Measurements from ENCODE around the gene OR51A2. TPM values are rescaled to one million over a fixed set of nuclear protein-coding genes. Genes with fewer than 3 reads are reported as not detected.

Gene OR51A2
- total and polyA plus RNA-seq, 2 experiments from 2014 or later: not detected

DNA sequence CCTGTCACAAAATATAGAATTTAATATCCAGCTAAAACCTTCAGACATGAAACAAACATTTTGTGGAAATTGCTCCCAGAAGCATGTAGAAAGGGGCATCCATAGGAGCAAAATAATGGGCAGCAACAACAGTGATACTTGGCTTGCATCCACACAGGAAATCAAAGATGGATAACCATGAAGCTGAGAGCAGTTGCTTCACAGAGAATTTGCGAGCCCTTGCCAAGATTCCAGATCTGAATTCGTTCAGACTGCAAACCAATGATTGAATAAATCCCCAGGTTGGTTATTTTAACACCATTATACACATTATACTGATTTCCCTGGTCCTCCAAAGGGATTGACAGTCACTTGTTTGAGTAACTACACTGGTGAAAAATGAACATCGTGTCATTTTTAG, 23.5 kb upstream of the OR51A2 start (continued):
- no peak for TF ChIP-seq REST (IDR thresholded peaks at IDR 0.05; ENCODE audit: unreplicated experiment)
- TF ChIP-seq NANOG (IDR thresholded peaks at IDR 0.05; ENCODE audit: borderline replicate concordance): no peak
- TF ChIP-seq ETS1 (IDR thresholded peaks at IDR 0.05): no peak

DNA sequence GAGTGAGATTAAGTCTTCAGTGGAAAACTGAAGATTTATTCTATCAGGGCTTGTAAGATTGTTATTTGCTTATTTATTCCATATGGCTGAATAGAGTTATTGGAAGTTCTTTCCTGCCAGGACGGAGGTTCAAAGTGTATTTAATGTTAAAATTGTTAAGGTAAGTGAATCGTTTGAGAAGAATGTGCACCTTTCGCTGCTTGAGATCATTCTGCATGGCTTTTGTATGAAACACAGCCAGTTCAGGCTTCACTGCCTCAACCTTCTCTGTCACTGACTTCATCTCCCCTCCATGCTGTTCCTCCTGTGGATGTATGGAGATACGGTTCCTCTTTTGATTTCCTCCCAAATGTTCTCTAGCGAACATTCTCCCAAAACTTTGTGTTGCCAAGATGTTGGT, 19.9 kb upstream of the OR51A2 start:
- no peak overlapping the region for H3K4me3 Mint-ChIP-seq
- no peak overlapping the region for H3K27ac Mint-ChIP-seq
- Histone ChIP-seq H3K4me1 (ENCODE audit: insufficient read depth) (no peaks in the 10 kb centered on the region), H3K4me3 (no peak overlapping the region), H3K79me2 (replicated peaks; ENCODE audit: insufficient read depth) (no peaks in the 10 kb centered on the region), H3F3A (replicated peaks; ENCODE audit: low read depth) (no peaks in the 10 kb centered on the region), H4K20me1 (replicated peaks; ENCODE audit: insufficient read depth) (no peaks in the 10 kb centered on the region), H3K27ac (ENCODE audit: low read depth) (no peak overlapping the region), H3K36me3 (ENCODE audit: insufficient read depth) (no peaks in the 10 kb centered on the region), H3K4me2 (no peak overlapping the region), H2AFZ (no peak overlapping the region), H3K9me2 (ENCODE audit: insufficient read depth) (no peaks in the 10 kb centered on the region; the same call in 1 of the 2 replicates), H3K27me3 (ENCODE audit: insufficient read depth) (no peaks in the 10 kb centered on the region)
- ATAC-seq (no peak), DNase-seq (ENCODE audit: low spot score) (no peak)
- no peaks in the 10 kb centered on the region for H3K27me3 Mint-ChIP-seq (ENCODE audit: insufficient read depth, low read depth, poor library complexity)
- no peaks in the 10 kb centered on the region for H3K36me3 Mint-ChIP-seq (ENCODE audit: low read depth)
- no peaks in the 10 kb centered on the region for H3K9me3 Mint-ChIP-seq
- no peaks in the 10 kb centered on the region for H3K4me1 Mint-ChIP-seq
- no peak for TF ChIP-seq EZH2 (IDR thresholded peaks at IDR 0.05; ENCODE audit: low read depth, unreplicated experiment)
- TF ChIP-seq ZNF331 (CRISPR knock-in tag; IDR thresholded peaks at IDR 0.05; ENCODE audit: low read depth): no peak
- TF ChIP-seq STAT1 (IDR thresholded peaks at IDR 0.05; ENCODE audit: unreplicated experiment): no peak
- TF ChIP-seq EZH2phosphoT487 (IDR thresholded peaks at IDR 0.05; ENCODE audit: unreplicated experiment): no peak
- TF ChIP-seq ZNF114 (CRISPR knock-in tag; IDR thresholded peaks at IDR 0.05): no peak
- TF ChIP-seq, protein P1, sequence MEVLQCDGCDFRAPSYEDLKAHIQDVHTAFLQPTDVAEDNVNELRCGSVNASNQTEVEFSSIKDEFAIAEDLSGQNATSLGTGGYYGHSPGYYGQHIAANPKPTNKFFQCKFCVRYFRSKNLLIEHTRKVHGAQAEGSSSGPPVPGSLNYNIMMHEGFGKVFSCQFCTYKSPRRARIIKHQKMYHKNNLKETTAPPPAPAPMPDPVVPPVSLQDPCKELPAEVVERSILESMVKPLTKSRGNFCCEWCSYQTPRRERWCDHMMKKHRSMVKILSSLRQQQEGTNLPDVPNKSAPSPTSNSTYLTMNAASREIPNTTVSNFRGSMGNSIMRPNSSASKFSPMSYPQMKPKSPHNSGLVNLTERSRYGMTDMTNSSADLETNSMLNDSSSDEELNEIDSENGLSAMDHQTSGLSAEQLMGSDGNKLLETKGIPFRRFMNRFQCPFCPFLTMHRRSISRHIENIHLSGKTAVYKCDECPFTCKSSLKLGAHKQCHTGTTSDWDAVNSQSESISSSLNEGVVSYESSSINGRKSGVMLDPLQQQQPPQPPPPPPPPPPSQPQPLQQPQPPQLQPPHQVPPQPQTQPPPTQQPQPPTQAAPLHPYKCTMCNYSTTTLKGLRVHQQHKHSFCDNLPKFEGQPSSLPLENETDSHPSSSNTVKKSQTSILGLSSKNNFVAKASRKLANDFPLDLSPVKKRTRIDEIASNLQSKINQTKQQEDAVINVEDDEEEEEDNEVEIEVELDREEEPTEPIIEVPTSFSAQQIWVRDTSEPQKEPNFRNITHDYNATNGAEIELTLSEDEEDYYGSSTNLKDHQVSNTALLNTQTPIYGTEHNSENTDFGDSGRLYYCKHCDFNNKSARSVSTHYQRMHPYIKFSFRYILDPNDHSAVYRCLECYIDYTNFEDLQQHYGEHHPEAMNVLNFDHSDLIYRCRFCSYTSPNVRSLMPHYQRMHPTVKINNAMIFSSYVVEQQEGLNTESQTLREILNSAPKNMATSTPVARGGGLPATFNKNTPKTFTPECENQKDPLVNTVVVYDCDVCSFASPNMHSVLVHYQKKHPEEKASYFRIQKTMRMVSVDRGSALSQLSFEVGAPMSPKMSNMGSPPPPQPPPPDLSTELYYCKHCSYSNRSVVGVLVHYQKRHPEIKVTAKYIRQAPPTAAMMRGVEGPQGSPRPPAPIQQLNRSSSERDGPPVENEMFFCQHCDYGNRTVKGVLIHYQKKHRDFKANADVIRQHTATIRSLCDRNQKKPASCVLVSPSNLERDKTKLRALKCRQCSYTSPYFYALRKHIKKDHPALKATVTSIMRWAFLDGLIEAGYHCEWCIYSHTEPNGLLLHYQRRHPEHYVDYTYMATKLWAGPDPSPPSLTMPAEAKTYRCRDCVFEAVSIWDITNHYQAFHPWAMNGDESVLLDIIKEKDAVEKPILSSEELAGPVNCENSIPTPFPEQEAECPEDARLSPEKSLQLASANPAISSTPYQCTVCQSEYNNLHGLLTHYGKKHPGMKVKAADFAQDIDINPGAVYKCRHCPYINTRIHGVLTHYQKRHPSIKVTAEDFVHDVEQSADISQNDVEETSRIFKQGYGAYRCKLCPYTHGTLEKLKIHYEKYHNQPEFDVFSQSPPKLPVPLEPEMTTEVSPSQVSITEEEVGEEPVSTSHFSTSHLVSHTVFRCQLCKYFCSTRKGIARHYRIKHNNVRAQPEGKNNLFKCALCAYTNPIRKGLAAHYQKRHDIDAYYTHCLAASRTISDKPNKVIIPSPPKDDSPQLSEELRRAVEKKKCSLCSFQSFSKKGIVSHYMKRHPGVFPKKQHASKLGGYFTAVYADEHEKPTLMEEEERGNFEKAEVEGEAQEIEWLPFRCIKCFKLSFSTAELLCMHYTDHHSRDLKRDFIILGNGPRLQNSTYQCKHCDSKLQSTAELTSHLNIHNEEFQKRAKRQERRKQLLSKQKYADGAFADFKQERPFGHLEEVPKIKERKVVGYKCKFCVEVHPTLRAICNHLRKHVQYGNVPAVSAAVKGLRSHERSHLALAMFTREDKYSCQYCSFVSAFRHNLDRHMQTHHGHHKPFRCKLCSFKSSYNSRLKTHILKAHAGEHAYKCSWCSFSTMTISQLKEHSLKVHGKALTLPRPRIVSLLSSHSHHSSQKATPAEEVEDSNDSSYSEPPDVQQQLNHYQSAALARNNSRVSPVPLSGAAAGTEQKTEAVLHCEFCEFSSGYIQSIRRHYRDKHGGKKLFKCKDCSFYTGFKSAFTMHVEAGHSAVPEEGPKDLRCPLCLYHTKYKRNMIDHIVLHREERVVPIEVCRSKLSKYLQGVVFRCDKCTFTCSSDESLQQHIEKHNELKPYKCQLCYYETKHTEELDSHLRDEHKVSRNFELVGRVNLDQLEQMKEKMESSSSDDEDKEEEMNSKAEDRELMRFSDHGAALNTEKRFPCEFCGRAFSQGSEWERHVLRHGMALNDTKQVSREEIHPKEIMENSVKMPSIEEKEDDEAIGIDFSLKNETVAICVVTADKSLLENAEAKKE (CRISPR knock-in tag; IDR thresholded peaks at IDR 0.05): no peak
- TF ChIP-seq, protein P2, sequence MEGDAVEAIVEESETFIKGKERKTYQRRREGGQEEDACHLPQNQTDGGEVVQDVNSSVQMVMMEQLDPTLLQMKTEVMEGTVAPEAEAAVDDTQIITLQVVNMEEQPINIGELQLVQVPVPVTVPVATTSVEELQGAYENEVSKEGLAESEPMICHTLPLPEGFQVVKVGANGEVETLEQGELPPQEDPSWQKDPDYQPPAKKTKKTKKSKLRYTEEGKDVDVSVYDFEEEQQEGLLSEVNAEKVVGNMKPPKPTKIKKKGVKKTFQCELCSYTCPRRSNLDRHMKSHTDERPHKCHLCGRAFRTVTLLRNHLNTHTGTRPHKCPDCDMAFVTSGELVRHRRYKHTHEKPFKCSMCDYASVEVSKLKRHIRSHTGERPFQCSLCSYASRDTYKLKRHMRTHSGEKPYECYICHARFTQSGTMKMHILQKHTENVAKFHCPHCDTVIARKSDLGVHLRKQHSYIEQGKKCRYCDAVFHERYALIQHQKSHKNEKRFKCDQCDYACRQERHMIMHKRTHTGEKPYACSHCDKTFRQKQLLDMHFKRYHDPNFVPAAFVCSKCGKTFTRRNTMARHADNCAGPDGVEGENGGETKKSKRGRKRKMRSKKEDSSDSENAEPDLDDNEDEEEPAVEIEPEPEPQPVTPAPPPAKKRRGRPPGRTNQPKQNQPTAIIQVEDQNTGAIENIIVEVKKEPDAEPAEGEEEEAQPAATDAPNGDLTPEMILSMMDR (conservative IDR thresholded peaks at IDR 0.05; ENCODE audit: low read depth in 2 of 2): no peak
- no peak for TF ChIP-seq POLR2AphosphoS5 (IDR thresholded peaks at IDR 0.05; ENCODE audit: low read depth)
- TF ChIP-seq ETS1 (IDR thresholded peaks at IDR 0.05): no peak
- TF ChIP-seq CREB1 (CRISPR knock-in tag; IDR thresholded peaks at IDR 0.05; ENCODE audit: low read depth): no peak
